Neural cell (in vitro differentiated cells): ENCODE measurements around the gene SLC25A45.
A peak's percentile ranks its signal among the peaks of the same experiment; 100 is the strongest.

Experiments used
- EP300 ChIP-seq: fragments of 450-650 bp; conservative IDR thresholded peaks from 2 replicates; pipeline ENCODE4 v1.6.1; 2014; ENCODE audit warnings: antibody characterized with exemption, mild to moderate bottlenecking, moderate library complexity; ENCODE audit not compliant: poor library complexity, severe bottlenecking
- EZH2 ChIP-seq: fragments of 200-600, 300-800 bp; shearing (Covaris generic), sonication (generic); IDR thresholded peaks from 2 replicates; pipeline ENCODE4 v1.6.1; 2014; ENCODE audit warnings: antibody characterized with exemption, low read length, borderline replicate concordance, mild to moderate bottlenecking; ENCODE audit not compliant: insufficient read depth, poor library complexity, severe bottlenecking
- POLR2AphosphoS5 ChIP-seq: IDR thresholded peaks from 2 replicates; pipeline ENCODE4 v1.6.1; 2012
- RAD21 ChIP-seq: fragments of 450-650 bp; conservative IDR thresholded peaks from 2 replicates; pipeline ENCODE4 v1.6.1; 2014; ENCODE audit warnings: antibody characterized with exemption, mild to moderate bottlenecking, moderate library complexity
- REST ChIP-seq: IDR thresholded peaks from 2 replicates; pipeline ENCODE4 v1.6.1; 2012; ENCODE audit warnings: borderline replicate concordance
- SMC3 ChIP-seq: fragments of 450-650 bp; conservative IDR thresholded peaks from 2 replicates; pipeline ENCODE4 v1.6.1; 2014; ENCODE audit warnings: antibody characterized with exemption, mild to moderate bottlenecking, moderate library complexity; ENCODE audit not compliant: poor library complexity
- TAF1 ChIP-seq: IDR thresholded peaks from 2 replicates; pipeline ENCODE4 v1.6.1; 2012; ENCODE audit warnings: low read depth
- TF ChIP-seq, protein P1 (sequence below): fragments of 450-650 bp; IDR thresholded peaks from 2 replicates; pipeline ENCODE4 v1.5.1; 2014; ENCODE audit warnings: antibody characterized with exemption, mild to moderate bottlenecking, moderate library complexity; ENCODE audit not compliant: poor library complexity, severe bottlenecking

- TF ChIP-seq, protein P1, sequence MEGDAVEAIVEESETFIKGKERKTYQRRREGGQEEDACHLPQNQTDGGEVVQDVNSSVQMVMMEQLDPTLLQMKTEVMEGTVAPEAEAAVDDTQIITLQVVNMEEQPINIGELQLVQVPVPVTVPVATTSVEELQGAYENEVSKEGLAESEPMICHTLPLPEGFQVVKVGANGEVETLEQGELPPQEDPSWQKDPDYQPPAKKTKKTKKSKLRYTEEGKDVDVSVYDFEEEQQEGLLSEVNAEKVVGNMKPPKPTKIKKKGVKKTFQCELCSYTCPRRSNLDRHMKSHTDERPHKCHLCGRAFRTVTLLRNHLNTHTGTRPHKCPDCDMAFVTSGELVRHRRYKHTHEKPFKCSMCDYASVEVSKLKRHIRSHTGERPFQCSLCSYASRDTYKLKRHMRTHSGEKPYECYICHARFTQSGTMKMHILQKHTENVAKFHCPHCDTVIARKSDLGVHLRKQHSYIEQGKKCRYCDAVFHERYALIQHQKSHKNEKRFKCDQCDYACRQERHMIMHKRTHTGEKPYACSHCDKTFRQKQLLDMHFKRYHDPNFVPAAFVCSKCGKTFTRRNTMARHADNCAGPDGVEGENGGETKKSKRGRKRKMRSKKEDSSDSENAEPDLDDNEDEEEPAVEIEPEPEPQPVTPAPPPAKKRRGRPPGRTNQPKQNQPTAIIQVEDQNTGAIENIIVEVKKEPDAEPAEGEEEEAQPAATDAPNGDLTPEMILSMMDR: no peak
- TF ChIP-seq RAD21 (no peak), EZH2 (no peak), POLR2AphosphoS5 (peak; percentile 25), REST (peak; percentile 26), SMC3 (peak; percentile 36), TAF1 (no peak), EP300 (no peak)
Observed at GRCh38 chr11:65418681-65419459, 36.4 kb upstream of the SLC25A45 start.
